HG02938 (cell line): ENCODE data around the gene CLVS2.

Experiments used
- ATAC-seq: cut with Tn5 transposase; IDR thresholded peaks from one replicate; pipeline ENCODE4 v1.9.1; 2021; ENCODE audit warnings: mild to moderate bottlenecking, moderate library complexity; ENCODE audit not compliant: unreplicated experiment

Gene CLVS2

DNA sequence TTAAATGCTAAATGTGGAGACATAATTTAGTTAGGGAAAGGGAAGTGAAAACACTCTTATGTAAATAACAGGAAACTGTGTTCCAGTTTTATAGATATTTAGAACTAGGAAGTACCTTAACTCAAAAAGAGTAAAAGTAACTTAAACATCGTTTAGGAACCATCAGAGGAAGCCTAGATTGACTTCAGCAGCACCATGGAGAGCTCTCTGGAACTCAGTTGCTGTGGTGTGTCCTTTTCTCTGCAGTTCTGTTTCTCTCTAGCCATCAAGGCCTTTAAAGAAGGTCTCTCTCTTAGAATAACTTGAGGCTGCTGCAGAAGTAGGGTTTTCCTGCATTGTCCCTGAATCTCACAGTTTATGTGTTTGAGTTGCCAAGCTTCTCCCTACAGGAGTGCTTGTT, 26.9 kb downstream of the CLVS2 start:
- ATAC-seq, result no peak

GRCh38 chr6:123024976-123025375, 28.9 kb downstream of the CLVS2 start:
- ATAC-seq, result no peak

DNA sequence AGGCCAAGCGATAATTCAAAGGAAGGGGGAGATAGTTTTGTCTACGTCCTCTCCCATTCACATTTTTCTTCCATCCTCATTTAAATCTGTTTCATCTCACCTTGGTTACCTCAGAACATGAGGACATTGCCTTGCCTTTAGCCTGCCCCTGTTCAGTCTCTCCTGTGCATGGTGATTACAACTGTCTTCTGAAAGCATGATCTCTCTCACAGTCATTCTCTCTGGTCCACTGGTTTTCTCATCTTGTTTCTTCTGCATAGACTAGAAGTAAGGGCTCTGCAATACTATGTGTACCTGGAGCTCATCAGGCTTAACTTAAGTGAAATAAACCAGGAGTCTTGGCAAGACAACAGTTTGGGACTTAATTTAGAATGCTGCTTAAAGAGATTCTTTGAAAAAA, 31.4 kb downstream of the CLVS2 start:
- no peak for ATAC-seq

- no peak for ATAC-seq
Observed at GRCh38 chr6:123028263-123028662, 32.2 kb downstream of the CLVS2 start.

DNA sequence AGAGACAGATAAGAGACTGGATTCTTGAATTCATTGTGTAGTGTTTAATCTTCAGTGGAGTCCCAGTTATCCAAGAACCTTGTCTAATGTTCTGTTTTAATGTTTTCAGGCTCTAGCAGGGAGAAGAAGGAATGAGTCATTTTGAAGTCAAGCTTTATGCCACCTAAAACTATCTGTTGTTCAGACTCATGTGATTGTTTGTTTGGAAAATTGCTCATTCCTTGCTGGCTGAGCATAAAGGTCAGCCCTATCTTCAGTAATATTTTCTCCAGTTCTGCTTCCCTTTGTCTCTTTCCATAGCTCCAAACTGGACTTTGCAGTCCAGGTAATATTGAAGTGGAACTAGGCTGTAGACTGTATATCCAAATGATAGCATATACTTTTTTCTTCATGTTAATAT, 34.2 kb downstream of the CLVS2 start:
- ATAC-seq, result no peak

DNA sequence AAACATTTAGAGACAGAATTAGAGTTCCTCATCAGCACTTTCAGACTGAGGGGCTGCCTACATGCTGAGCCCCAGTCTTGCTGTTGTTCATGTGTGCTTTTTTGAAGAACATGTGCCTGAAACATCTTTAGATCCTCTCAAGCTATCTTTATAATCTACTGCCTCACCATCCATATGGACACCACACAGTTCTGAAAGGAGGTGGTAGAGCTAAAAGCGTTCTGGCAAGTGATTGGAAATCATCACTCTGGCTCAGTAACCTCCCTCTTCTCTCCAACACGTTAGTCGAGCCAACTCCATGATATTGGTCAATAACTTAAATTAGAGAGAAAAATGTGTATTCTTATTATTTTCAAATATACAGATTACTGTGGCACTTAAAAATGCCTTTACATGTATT, 40.6 kb downstream of the CLVS2 start:
- ATAC-seq, result no peak

DNA sequence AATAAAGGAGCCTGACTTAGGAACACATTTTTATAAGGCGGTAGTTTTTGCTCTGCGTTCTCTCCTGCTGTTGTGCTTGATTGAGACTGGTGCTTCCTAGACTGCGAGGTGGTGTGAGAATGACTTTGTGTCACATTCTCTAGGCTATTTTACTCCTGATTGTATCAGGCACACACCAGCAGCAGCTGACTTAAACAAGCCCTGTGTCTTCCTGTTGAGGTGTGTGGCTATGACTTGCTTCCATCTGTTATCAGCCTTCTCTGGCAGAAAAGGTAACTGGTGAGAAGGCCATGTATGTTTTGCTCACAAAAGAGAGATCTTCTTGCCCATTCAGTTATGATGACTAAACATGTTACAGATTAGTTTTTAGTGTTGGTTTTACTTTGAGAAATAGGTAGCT, 43.4 kb downstream of the CLVS2 start:
- no peak for ATAC-seq

GRCh38 chr6:123042401-123042800, 46.4 kb downstream of the CLVS2 start:
- ATAC-seq, result no peak

GRCh38 chr6:123044341-123044860, 48.4 kb downstream of the CLVS2 start:
- no peak for ATAC-seq

- ATAC-seq, result no peak
Observed at GRCh38 chr6:123053602-123054225, 57.7 kb downstream of the CLVS2 start.

- no peak for ATAC-seq
Observed at GRCh38 chr6:123055256-123055655, 59.2 kb downstream of the CLVS2 start.

GRCh38 chr6:123062670-123063069, 66.6 kb downstream of the CLVS2 start:
- no peak for ATAC-seq

DNA sequence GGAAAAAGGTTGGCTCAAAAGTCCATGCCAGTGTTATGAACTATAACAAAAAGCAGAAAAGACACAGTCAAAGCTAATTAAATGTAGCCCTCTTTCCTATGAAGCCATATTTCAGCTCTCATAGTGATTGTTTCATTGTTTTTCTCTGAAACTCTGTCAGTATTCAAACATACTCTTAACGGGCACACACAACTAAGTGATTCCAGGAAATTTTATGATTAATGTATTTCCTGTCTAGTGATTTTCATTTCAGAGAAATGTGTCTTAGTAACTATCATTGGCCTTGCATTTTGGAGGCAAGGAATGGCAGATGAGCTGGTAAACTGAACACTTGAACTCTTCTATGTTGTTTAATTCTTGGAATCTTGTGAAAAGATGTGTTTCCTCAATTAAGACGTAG, 68.0 kb downstream of the CLVS2 start:
- no peak for ATAC-seq

DNA sequence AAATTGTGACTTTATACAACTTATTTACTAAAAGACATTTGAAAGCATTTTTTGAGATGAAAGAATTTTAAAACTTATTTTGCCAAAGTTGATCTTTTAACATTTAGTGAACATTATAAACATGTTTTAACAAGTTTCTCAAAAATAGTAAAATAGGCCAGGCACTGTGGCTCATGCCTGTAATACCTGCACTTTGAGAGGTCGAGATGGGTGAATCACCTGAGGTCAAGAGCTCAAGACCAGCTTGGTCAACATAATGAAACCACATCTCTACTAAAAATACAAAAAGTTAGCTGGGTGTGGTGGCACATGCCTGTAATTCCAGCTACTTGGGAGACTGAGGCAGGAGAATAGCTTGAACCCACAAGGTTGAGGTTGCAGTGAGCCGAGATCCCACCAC, 78.6 kb downstream of the CLVS2 start:
- no peak for ATAC-seq

DNA sequence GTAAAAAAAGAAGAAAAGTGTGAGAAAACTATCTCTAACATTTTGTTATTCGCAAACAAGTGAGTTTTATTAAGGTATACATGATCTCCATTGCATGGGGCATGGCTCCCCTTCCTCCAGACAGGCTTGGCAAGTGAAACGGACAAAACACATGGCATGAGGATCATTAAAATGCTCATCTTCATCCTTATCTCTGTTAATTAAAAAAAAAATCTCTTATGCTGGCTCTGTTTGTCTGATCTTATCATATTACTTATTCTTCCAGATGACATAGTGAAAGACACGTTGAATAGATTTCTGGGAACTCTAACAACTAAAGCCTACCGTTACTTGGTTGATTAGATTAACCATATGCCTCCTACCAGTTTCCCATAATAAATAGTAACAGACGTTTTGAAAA, 89.4 kb downstream of the CLVS2 start:
- ATAC-seq, result no peak

GRCh38 chr6:123089226-123089625, 93.2 kb downstream of the CLVS2 start:
- ATAC-seq, result no peak

GRCh38 chr6:123091091-123091895, 95.3 kb downstream of the CLVS2 start:
- ATAC-seq, result no peak

DNA sequence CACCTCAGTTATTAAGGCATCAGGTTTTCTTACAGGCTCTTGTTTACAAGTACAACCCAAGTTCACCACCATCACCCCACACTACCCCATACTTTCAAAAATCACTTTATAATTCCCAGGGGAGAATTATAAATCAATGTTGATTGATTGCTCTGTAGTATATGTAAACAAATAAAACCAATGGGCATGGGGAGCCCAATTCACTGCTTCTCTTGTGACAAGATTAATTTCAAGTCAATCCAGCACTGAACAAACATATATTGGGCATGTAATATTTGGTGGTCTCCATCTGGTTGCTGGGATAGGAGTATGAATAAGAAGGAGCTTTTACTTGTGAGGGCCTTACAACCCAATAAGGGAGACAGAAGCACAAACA, 95.8 kb downstream of the CLVS2 start:
- ATAC-seq, result no peak

GRCh38 chr6:123094795-123095194, 98.8 kb downstream of the CLVS2 start:
- ATAC-seq, result no peak

DNA sequence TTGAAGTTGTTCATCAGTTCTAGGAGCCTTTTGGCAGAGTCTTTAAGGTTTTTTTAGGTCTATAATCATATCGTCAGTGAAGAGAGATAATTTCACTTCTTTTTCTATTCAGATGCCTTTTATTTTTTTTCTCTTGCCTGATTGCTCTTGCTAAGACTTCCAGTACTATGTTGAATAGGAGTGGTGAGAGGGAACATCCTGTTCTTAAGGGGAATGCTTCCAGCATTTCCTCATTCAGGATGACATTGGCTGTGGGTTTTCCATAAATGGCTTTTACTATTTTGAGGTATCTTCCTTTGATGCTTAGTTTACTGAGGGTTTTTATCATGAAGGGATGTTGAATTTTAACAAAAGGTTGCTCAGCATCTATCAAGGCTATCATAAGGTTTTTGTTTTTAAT, 109.5 kb downstream of the CLVS2 start:
- no peak for ATAC-seq

GRCh38 chr6:123116370-123116769, 120.3 kb downstream of the CLVS2 start:
- ATAC-seq, result no peak

- no peak for ATAC-seq
Observed at GRCh38 chr6:123117145-123117908, 121.3 kb downstream of the CLVS2 start.
